ENCODE measurements around the gene RMND1. TPM values are rescaled to one million over a fixed set of nuclear protein-coding genes. Genes with fewer than 3 reads are reported as not detected.

Gene RMND1
- total and polyA plus RNA-seq, 9 of the 15 experiments (the other 6 are each of a cell fraction or from before 2014, with no cell fraction given), result 26.9 to 47.8 (median 36.2) TPM

DNA sequence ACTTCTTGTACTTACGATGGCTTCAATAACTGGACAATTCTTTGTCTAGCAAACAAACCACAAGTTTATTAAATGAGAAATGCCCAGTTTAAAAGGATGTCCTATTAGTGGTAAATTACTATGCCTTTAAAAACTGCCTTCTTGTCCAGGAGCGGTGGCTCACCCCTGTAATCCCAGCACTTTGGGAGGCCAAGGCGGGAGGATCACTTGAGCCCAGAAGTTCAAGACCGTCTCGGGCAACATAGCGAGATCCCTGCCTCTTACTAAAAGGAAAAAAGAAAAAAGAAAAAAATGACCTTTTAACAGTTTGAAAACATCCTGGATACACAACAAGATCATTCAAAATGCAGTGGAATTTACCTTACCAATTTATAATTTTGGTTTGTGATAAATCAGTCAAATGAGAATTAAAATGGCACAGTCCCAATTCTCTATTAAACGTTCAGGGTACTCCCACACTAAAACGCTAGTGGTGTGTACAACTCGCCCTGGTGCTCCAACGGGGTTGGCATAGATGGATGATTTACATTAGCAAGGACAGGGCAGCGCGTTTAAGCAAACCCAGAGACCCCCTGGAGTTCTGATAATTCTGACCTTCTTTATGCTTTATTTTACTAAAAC lies 62.8 kb downstream of the RMND1 start (continued):
- TF ChIP-seq, protein P1, sequence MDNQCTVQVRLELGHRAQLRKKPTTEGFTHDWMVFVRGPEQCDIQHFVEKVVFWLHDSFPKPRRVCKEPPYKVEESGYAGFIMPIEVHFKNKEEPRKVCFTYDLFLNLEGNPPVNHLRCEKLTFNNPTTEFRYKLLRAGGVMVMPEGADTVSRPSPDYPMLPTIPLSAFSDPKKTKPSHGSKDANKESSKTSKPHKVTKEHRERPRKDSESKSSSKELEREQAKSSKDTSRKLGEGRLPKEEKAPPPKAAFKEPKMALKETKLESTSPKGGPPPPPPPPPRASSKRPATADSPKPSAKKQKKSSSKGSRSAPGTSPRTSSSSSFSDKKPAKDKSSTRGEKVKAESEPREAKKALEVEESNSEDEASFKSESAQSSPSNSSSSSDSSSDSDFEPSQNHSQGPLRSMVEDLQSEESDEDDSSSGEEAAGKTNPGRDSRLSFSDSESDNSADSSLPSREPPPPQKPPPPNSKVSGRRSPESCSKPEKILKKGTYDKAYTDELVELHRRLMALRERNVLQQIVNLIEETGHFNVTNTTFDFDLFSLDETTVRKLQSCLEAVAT (IDR thresholded peaks at IDR 0.05), result peak in 1 of 2 experiments; percentile 49; a peak in 1 of 4 replicates

DNA sequence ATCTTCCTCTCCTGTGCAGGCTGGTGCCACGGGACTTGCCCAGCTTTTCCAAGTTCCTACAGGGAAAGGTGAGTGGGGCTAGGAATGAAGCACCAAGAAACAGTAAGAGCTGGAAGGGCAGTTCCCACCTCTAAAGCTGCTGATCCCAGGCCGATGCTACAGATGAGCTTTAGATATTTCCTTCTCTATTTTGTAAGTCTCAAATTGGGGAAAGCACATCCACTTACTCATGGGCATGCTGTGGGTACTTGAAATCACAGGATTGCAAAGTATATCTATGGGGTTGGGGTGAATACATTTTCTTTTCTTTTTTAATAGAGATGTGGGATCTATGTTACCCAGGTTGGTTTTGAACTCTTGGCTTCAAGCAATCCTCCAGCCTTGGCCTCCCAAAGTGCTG lies 63.7 kb downstream of the RMND1 start:
- peaks cover 10 to 27% of the 10 kb centered on the region in 2 experiments; a peak in 4 of 5 replicates for H3K4me1 ChIP-seq (replicated peaks in 1 of 2; ENCODE audit: control insufficient read depth in 2 of 2, insufficient read depth in 2 of 2, low read length in 2 of 2)
- peaks cover 10% of the 10 kb centered on the region; the same call in 1 of the 2 replicates for H4K20me1 ChIP-seq (replicated peaks; ENCODE audit: control insufficient read depth, insufficient read depth, low read length)
- H3K9me3 ChIP-seq (replicated peaks; ENCODE audit: control insufficient read depth, insufficient read depth, low read depth, low read length), result no peaks in the 10 kb centered on the region
- H2AFZ ChIP-seq (ENCODE audit: low read depth, low read length), result no peak overlapping the region
- H3K27ac ChIP-seq (ENCODE audit: extremely low read depth, low read depth, low read length), result no peak overlapping the region; the same call in 2 of the 3 replicates
- H3K27me3 ChIP-seq (ENCODE audit: control insufficient read depth in 2 of 2, insufficient read depth in 2 of 2, low read length in 2 of 2), result no peaks in the 10 kb centered on the region
- no TSS peak for BruUV-seq (replicated peaks)
- H3K36me3 ChIP-seq (ENCODE audit: control insufficient read depth, insufficient read depth, low read length), result peaks cover 24% of the 10 kb centered on the region
- DNase-seq (ENCODE audit: extremely low read depth in 1 of 4, low spot score in 3 of 4) (no peak), ATAC-seq (no peak), FAIRE-seq (no peak)
- H3K9me1 ChIP-seq (ENCODE audit: control insufficient read depth, insufficient read depth, low read length), result no peaks in the 10 kb centered on the region
- H3K4me2 ChIP-seq (ENCODE audit: insufficient read depth, low read length), result no peak overlapping the region
- H3K9ac ChIP-seq (ENCODE audit: insufficient read depth in 1 of 2, low read depth in 2 of 2, low read length in 2 of 2), result no peak overlapping the region; a peak in 1 of 4 replicates
- intact Hi-C loops (cut with micrococcal nuclease), result no loop called here
- TF ChIP-seq RUNX1 (IDR thresholded peaks at IDR 0.05; ENCODE audit: low read depth) (no peak), HEY1 (CRISPR knock-in tag; IDR thresholded peaks at IDR 0.05; ENCODE audit: borderline replicate concordance) (no peak), TAL1 (IDR thresholded peaks at IDR 0.05) (no peak), NR1H2 (CRISPR knock-in tag; IDR thresholded peaks at IDR 0.05) (no peak), ZNF436 (CRISPR knock-in tag; IDR thresholded peaks at IDR 0.05) (no peak), NBN (IDR thresholded peaks at IDR 0.05; ENCODE audit: low read depth) (no peak), ZNF507 (tag; conservative IDR thresholded peaks at IDR 0.05) (no peak), TBL1XR1 (IDR thresholded peaks at IDR 0.05; ENCODE audit: low read length in 2 of 2) (no peak), NFYB (IDR thresholded peaks at IDR 0.05; ENCODE audit: extremely low read depth, insufficient read length) (no peak), NR4A1 (CRISPR knock-in tag; IDR thresholded peaks at IDR 0.05) (no peak), NR4A1 (tag; IDR thresholded peaks at IDR 0.05) (no peak)
- TF ChIP-seq, protein P2, sequence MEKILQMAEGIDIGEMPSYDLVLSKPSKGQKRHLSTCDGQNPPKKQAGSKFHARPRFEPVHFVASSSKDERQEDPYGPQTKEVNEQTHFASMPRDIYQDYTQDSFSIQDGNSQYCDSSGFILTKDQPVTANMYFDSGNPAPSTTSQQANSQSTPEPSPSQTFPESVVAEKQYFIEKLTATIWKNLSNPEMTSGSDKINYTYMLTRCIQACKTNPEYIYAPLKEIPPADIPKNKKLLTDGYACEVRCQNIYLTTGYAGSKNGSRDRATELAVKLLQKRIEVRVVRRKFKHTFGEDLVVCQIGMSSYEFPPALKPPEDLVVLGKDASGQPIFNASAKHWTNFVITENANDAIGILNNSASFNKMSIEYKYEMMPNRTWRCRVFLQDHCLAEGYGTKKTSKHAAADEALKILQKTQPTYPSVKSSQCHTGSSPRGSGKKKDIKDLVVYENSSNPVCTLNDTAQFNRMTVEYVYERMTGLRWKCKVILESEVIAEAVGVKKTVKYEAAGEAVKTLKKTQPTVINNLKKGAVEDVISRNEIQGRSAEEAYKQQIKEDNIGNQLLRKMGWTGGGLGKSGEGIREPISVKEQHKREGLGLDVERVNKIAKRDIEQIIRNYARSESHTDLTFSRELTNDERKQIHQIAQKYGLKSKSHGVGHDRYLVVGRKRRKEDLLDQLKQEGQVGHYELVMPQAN (IDR thresholded peaks at IDR 0.05; ENCODE audit: borderline replicate concordance), result no peak
- TF ChIP-seq, protein P3, sequence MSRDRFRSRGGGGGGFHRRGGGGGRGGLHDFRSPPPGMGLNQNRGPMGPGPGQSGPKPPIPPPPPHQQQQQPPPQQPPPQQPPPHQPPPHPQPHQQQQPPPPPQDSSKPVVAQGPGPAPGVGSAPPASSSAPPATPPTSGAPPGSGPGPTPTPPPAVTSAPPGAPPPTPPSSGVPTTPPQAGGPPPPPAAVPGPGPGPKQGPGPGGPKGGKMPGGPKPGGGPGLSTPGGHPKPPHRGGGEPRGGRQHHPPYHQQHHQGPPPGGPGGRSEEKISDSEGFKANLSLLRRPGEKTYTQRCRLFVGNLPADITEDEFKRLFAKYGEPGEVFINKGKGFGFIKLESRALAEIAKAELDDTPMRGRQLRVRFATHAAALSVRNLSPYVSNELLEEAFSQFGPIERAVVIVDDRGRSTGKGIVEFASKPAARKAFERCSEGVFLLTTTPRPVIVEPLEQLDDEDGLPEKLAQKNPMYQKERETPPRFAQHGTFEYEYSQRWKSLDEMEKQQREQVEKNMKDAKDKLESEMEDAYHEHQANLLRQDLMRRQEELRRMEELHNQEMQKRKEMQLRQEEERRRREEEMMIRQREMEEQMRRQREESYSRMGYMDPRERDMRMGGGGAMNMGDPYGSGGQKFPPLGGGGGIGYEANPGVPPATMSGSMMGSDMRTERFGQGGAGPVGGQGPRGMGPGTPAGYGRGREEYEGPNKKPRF (IDR thresholded peaks at IDR 0.05; ENCODE audit: low read depth, low read length), result no peak
- H3K79me2 ChIP-seq (ENCODE audit: control insufficient read depth, insufficient read depth, low read length), result peaks cover 77% of the 10 kb centered on the region
- POLR2A ChIA-PET, result interaction anchor here (0.6 to 3.0 kb wide), 3 partner anchors 10 to 64 kb away, joined by 3 to 18 read pairs (median 3); partner anchors contain the start of gene RMND1
- CTCF ChIA-PET (ENCODE audit: low intra/inter-chr PET ratio), result no interaction called here
- WGBS (ENCODE audit: insufficient coverage, low coverage, missing lambda C conversion rate), result 98% methylated on average over 2 of the region's 2 CpGs
- no peak overlapping the region for H3K4me3 ChIP-seq
- in situ Hi-C loops (cut with MboI), result no loop called here

Data from K562 (cell line).